Measurements from ENCODE around the gene TPGS1. TPM values are rescaled to one million over a fixed set of nuclear protein-coding genes. Genes with fewer than 3 reads are reported as not detected.

Gene TPGS1
- total and polyA plus RNA-seq, 4 donors = 17.4 to 33.0 (median 19.7) TPM

DNA sequence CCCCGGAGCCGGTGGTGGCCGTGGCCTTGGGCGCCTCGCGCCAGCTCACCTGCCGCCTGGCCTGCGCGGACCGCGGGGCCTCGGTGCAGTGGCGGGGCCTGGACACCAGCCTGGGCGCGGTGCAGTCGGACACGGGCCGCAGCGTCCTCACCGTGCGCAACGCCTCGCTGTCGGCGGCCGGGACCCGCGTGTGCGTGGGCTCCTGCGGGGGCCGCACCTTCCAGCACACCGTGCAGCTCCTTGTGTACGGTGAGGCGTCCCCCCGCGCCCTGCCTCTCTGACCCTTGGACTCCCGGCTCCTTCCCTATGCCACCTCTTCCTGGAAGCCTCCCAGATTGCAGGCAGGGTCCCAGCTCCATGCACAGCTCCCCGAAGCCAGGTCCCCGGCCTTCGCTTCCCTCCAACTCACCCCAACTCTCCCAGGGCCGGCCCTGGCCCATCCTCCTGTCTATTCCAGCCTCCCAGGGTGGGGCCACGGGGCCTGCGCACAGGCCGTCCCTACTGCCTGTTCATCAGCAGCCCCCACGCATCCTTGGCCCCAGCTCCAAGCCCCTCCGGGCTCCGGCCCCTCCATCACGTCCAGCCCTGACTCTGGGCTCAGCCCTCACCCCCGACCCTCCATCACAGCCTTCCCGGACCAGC is 9.3 kb upstream of the TPGS1 start:
- DNase-seq (no peak), ATAC-seq (ENCODE audit: low FRiP score) (no peak)
- H3K36me3 ChIP-seq (ENCODE audit: control insufficient read depth in 1 of 2, insufficient read depth in 2 of 2, low read length in 1 of 2) = no peaks in the 10 kb centered on the region
- 1 to 2% methylated on average over 31 to 50 of the region's 50 CpGs for WGBS, 2 donors
- H3K9me3 ChIP-seq (ENCODE audit: control insufficient read depth, low read length) = no peaks in the 10 kb centered on the region
- no peaks in the 10 kb centered on the region for H3K4me1 ChIP-seq (ENCODE audit: control insufficient read depth in 1 of 2, insufficient read depth in 2 of 2, low read length in 2 of 2)
- no peak overlapping the region for H3K4me3 ChIP-seq (ENCODE audit: low read length in 2 of 2)
- H3K27me3 ChIP-seq (ENCODE audit: control insufficient read depth in 1 of 2, insufficient read depth in 2 of 2, low read length in 1 of 2) = no peaks in the 10 kb centered on the region
- intact Hi-C loops (cut with DNase I) = no loop called here
- H3K27ac ChIP-seq (ENCODE audit: low read depth in 1 of 2, low read length in 2 of 2) = no peak overlapping the region

DNA sequence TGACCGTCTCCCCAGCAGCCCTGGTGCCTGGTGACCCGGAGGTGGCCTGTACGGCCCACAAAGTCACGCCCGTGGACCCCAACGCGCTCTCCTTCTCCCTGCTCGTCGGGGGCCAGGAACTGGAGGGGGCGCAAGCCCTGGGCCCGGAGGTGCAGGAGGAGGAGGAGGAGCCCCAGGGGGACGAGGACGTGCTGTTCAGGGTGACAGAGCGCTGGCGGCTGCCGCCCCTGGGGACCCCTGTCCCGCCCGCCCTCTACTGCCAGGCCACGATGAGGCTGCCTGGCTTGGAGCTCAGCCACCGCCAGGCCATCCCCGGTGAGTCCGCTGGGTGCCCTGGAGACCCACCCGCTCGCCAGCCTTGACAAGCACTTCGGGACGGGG is 8.8 kb upstream of the TPGS1 start:
- no peak overlapping the region for H3K4me3 ChIP-seq (ENCODE audit: low read length in 2 of 2)
- H3K36me3 ChIP-seq (ENCODE audit: control insufficient read depth in 1 of 2, insufficient read depth in 2 of 2, low read length in 1 of 2) = no peaks in the 10 kb centered on the region
- DNase-seq (no peak), ATAC-seq (ENCODE audit: low FRiP score) (no peak)
- no peaks in the 10 kb centered on the region for H3K27me3 ChIP-seq (ENCODE audit: control insufficient read depth in 1 of 2, insufficient read depth in 2 of 2, low read length in 1 of 2)
- H3K4me1 ChIP-seq (ENCODE audit: control insufficient read depth in 1 of 2, insufficient read depth in 2 of 2, low read length in 2 of 2) = no peaks in the 10 kb centered on the region
- intact Hi-C loops (cut with DNase I) = no loop called here
- H3K9me3 ChIP-seq (ENCODE audit: control insufficient read depth, low read length) = no peaks in the 10 kb centered on the region
- 8 to 9% methylated on average over 17 to 26 of the region's 26 CpGs for WGBS, 2 donors
- no peak overlapping the region for H3K27ac ChIP-seq (ENCODE audit: low read depth in 1 of 2, low read length in 2 of 2)

GRCh38 chr19:498977-499623 is 8.2 kb upstream of the TPGS1 start:
- Histone ChIP-seq H3K4me1 (ENCODE audit: control insufficient read depth in 1 of 2, insufficient read depth in 2 of 2, low read length in 2 of 2) (no peaks in the 10 kb centered on the region), H3K36me3 (ENCODE audit: control insufficient read depth in 1 of 2, insufficient read depth in 2 of 2, low read length in 1 of 2) (no peaks in the 10 kb centered on the region), H3K4me3 (ENCODE audit: low read length in 2 of 2) (no peak overlapping the region), H3K27me3 (ENCODE audit: control insufficient read depth in 1 of 2, insufficient read depth in 2 of 2, low read length in 1 of 2) (no peaks in the 10 kb centered on the region), H3K9me3 (ENCODE audit: control insufficient read depth, low read length) (no peaks in the 10 kb centered on the region), H3K27ac (ENCODE audit: low read depth in 1 of 2, low read length in 2 of 2) (no peak overlapping the region)
- ATAC-seq (ENCODE audit: low FRiP score) (no peak), DNase-seq (no peak)
- intact Hi-C loops (cut with DNase I) = no loop called here
- WGBS, 2 donors = 74 to 79% methylated on average over 30 to 31 of the region's 31 CpGs

DNA sequence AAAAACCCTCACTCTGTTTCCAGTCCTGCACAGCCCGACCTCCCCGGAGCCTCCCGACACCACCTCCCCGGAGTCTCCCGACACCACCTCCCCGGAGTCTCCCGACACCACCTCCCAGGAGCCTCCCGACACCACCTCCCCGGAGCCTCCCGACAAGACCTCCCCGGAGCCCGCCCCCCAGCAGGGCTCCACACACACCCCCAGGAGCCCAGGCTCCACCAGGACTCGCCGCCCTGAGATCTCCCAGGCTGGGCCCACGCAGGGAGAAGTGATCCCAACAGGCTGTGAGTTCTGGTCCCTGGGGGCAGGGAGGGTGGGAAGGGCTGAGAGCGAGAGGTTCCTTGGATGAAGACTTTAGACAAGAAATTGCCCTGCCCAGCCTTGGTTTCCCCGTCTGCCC is 5.7 kb upstream of the TPGS1 start:
- WGBS, 2 donors = 84% methylated on average over 16 to 17 of the region's 17 CpGs
- Histone ChIP-seq H3K27me3 (ENCODE audit: control insufficient read depth in 1 of 2, insufficient read depth in 2 of 2, low read length in 1 of 2) (no peaks in the 10 kb centered on the region), H3K27ac (ENCODE audit: low read depth in 1 of 2, low read length in 2 of 2) (no peak overlapping the region), H3K4me1 (ENCODE audit: control insufficient read depth in 1 of 2, insufficient read depth in 2 of 2, low read length in 2 of 2) (no peaks in the 10 kb centered on the region), H3K36me3 (ENCODE audit: control insufficient read depth in 1 of 2, insufficient read depth in 2 of 2, low read length in 1 of 2) (no peaks in the 10 kb centered on the region), H3K9me3 (ENCODE audit: control insufficient read depth, low read length) (no peaks in the 10 kb centered on the region), H3K4me3 (ENCODE audit: low read length in 2 of 2) (no peak overlapping the region)
- DNase-seq (no peak), ATAC-seq (ENCODE audit: low FRiP score) (no peak)
- intact Hi-C loops (cut with DNase I) = no loop called here

DNA sequence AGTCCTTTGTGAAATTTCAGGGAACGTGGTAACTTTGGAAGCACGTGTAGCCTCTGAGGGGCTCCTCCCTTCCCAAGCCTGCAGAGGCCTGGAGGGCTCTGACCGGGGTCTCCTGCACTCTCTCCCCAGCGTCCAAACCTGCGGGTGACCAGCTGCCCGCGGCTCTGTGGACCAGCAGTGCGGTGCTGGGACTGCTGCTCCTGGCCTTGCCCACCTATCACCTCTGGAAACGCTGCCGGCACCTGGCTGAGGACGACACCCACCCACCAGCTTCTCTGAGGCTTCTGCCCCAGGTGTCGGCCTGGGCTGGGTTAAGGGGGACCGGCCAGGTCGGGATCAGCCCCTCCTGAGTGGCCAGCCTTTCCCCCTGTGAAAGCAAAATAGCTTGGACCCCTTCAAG is 2.7 kb upstream of the TPGS1 start:
- 83 to 87% methylated on average over 14 of the region's 14 CpGs for WGBS, 2 donors
- Histone ChIP-seq H3K4me3 (ENCODE audit: low read length in 2 of 2) (no peak overlapping the region), H3K9me3 (ENCODE audit: control insufficient read depth, low read length) (no peaks in the 10 kb centered on the region), H3K4me1 (ENCODE audit: control insufficient read depth in 1 of 2, insufficient read depth in 2 of 2, low read length in 2 of 2) (no peaks in the 10 kb centered on the region), H3K27me3 (ENCODE audit: control insufficient read depth in 1 of 2, insufficient read depth in 2 of 2, low read length in 1 of 2) (no peaks in the 10 kb centered on the region), H3K36me3 (ENCODE audit: control insufficient read depth in 1 of 2, insufficient read depth in 2 of 2, low read length in 1 of 2) (no peaks in the 10 kb centered on the region), H3K27ac (ENCODE audit: low read depth in 1 of 2, low read length in 2 of 2) (no peak overlapping the region)
- intact Hi-C loops (cut with DNase I) = no loop called here
- ATAC-seq (ENCODE audit: low FRiP score) (no peak), DNase-seq (no peak)

DNA sequence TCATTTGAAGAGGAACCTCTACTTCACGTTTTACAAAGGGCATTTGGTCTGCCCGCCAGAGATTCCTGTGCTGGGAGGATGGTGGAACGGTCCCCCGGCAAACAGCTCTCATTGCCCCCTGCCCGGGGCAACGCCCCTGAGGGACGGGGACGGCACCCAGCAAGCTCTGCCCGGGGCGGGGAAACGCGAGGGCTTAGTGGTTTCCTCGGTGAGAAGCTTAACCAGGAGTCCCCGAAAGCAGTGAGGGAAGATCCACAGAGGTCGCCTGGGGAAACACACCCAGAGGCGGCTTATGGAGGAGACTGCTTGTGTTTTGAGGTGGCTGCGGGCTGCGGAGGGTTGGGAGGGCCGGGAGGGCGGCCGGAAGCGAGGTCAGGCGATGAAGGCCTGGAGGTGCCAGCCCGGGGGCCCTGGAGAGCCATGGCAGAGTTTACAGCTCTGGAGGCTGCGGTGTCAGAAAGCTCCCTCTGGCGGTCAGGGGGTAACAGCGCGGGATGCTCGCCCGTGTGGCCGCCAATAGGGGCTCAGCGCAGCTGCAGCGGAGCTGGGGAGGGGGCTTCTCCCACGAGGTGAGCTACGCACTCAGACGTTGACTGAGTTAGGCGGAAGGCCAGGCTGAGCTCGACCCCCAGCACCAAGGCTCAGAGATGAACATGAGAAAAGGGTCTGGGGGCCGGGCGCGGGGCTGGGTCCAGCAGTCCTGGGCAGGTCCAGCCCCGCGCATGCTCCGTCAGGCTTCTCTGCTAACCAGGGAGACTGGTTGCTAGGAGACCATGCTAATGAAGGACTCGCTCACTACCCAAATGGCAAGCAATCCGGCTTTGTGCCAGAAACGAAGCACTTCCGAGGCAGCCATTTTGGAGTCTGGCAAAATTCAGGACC is 652 bp upstream of the TPGS1 start:
- Histone ChIP-seq H3K4me1 (ENCODE audit: control insufficient read depth in 1 of 2, insufficient read depth in 2 of 2, low read length in 2 of 2) (no peaks in the 10 kb centered on the region), H3K4me3 (ENCODE audit: low read length in 2 of 2) (peak overlapping the region; percentile 60 to 98), H3K27me3 (ENCODE audit: control insufficient read depth in 1 of 2, insufficient read depth in 2 of 2, low read length in 1 of 2) (no peaks in the 10 kb centered on the region), H3K9me3 (ENCODE audit: control insufficient read depth, low read length) (no peaks in the 10 kb centered on the region), H3K36me3 (ENCODE audit: control insufficient read depth in 1 of 2, insufficient read depth in 2 of 2, low read length in 1 of 2) (no peaks in the 10 kb centered on the region), H3K27ac (ENCODE audit: low read depth in 1 of 2, low read length in 2 of 2) (peak overlapping the region in 1 of 2 donors; percentile 80)
- peak; percentile 98 to 99 for DNase-seq
- intact Hi-C loops (cut with DNase I) = loop anchor here in 1 of 2 donors (2.0 kb wide), 1 partner anchor 18 kb away; no protein-coding TSS in a partner anchor
- 3% methylated on average over 48 of the region's 48 CpGs for WGBS, 2 donors
- peak; percentile 95 for ATAC-seq (ENCODE audit: low FRiP score)

GRCh38 chr19:508204-509150 is 1.2 kb downstream of the TPGS1 start:
- no peak for DNase-seq
- intact Hi-C loops (cut with DNase I) = no loop called here
- H3K4me3 ChIP-seq (ENCODE audit: low read length in 2 of 2) = peak overlapping the region; percentile 71 to 98
- no peaks in the 10 kb centered on the region for H3K4me1 ChIP-seq (ENCODE audit: control insufficient read depth in 1 of 2, insufficient read depth in 2 of 2, low read length in 2 of 2)
- no peaks in the 10 kb centered on the region for H3K27me3 ChIP-seq (ENCODE audit: control insufficient read depth in 1 of 2, insufficient read depth in 2 of 2, low read length in 1 of 2)
- H3K27ac ChIP-seq (ENCODE audit: low read depth in 1 of 2, low read length in 2 of 2) = no peak overlapping the region
- H3K36me3 ChIP-seq (ENCODE audit: control insufficient read depth in 1 of 2, insufficient read depth in 2 of 2, low read length in 1 of 2) = no peaks in the 10 kb centered on the region
- ATAC-seq (ENCODE audit: low FRiP score) = no peak
- WGBS, 2 donors = 59% methylated on average over 32 of the region's 32 CpGs
- no peaks in the 10 kb centered on the region for H3K9me3 ChIP-seq (ENCODE audit: control insufficient read depth, low read length)

GRCh38 chr19:510606-511100 is 3.4 kb downstream of the TPGS1 start:
- Histone ChIP-seq H3K4me1 (ENCODE audit: control insufficient read depth in 1 of 2, insufficient read depth in 2 of 2, low read length in 2 of 2) (no peaks in the 10 kb centered on the region), H3K9me3 (ENCODE audit: control insufficient read depth, low read length) (no peaks in the 10 kb centered on the region), H3K27ac (ENCODE audit: low read depth in 1 of 2, low read length in 2 of 2) (no peak overlapping the region), H3K36me3 (ENCODE audit: control insufficient read depth in 1 of 2, insufficient read depth in 2 of 2, low read length in 1 of 2) (no peaks in the 10 kb centered on the region), H3K27me3 (ENCODE audit: control insufficient read depth in 1 of 2, insufficient read depth in 2 of 2, low read length in 1 of 2) (no peaks in the 10 kb centered on the region), H3K4me3 (ENCODE audit: low read length in 2 of 2) (no peak overlapping the region)
- WGBS, 2 donors = 33 to 34% methylated on average over 21 of the region's 21 CpGs
- intact Hi-C loops (cut with DNase I) = no loop called here
- no peak for ATAC-seq (ENCODE audit: low FRiP score)
- peak; percentile 84 to 93 for DNase-seq

All from aorta (tissue), 5 donors.